ENCODE data around the gene PROP1. TPM values are rescaled to one million over a fixed set of nuclear protein-coding genes. Genes with fewer than 3 reads are reported as not detected.
"Not testable (repeated sequence)": the region's sequence is repeated elsewhere in the genome, so short reads cannot be mapped to it uniquely, and the experiment has no call there.

The PROP1 gene
- total and polyA plus RNA-seq, 2 of the 4 experiments (the other 2 are of a cell fraction), result not detected

- H3K23ac ChIP-seq (ENCODE audit: low read depth, low read length); H2BK5ac ChIP-seq (ENCODE audit: low read depth, low read length, poor library complexity, severe bottlenecking); H2AK9ac ChIP-seq (replicated peaks; ENCODE audit: low read depth, low read length, poor library complexity); H4K5ac ChIP-seq (ENCODE audit: low read depth, low read length); H3K9me3 ChIP-seq (ENCODE audit: control insufficient read depth, insufficient read depth, low read length); H3K14ac ChIP-seq (replicated peaks; ENCODE audit: low read depth, low read length); H4K8ac ChIP-seq (ENCODE audit: low read depth in 2 of 2, low read length in 2 of 2); intact Hi-C loops (cut with micrococcal nuclease); H3K9ac ChIP-seq (ENCODE audit: low read depth, low read length); H3K27me3 ChIP-seq (ENCODE audit: control insufficient read depth, insufficient read depth, low read length); H2BK120ac ChIP-seq (ENCODE audit: low read depth, low read length); H2AFZ ChIP-seq (replicated peaks; ENCODE audit: low read length, poor library complexity); BruUV-seq (replicated peaks); H3K4me3 ChIP-seq (ENCODE audit: insufficient read depth, low read depth, low read length); H2BK20ac ChIP-seq (ENCODE audit: low read depth, low read length); H2BK15ac ChIP-seq (ENCODE audit: low read depth, low read length); H3K36me3 ChIP-seq (ENCODE audit: control insufficient read depth, insufficient read depth, low read length); H3K18ac ChIP-seq (ENCODE audit: low read depth, low read length); POLR2A ChIA-PET (ENCODE audit: unreplicated experiment); DNase-seq; H3K27ac ChIP-seq (ENCODE audit: insufficient read depth, low read length); H4K91ac ChIP-seq (ENCODE audit: insufficient read depth, low read depth, low read length); dilution Hi-C loops (cut with HindIII; ENCODE audit: low sequenced_read_pairs, unreplicated experiment); H3K4me2 ChIP-seq (ENCODE audit: low read depth, low read length); H3K4me1 ChIP-seq (ENCODE audit: control insufficient read depth, insufficient read depth, low read length); H3K9me1 ChIP-seq (ENCODE audit: insufficient read depth, low read length); CTCF ChIA-PET; H2AK5ac ChIP-seq (ENCODE audit: low read depth, low read length); H4K20me1 ChIP-seq (ENCODE audit: insufficient read depth, low read length); H3K79me1 ChIP-seq (ENCODE audit: low read depth in 1 of 2, low read length in 2 of 2); H3K4ac ChIP-seq (ENCODE audit: low read depth, low read length); ATAC-seq (ENCODE audit: low read depth); H3K56ac ChIP-seq (ENCODE audit: extremely low read depth, insufficient read depth, low read length): not testable (repeated sequence)
- in situ Hi-C loops (cut with MboI; ENCODE audit: low sequenced_read_pairs), result loop anchor here (25.0 kb wide), 1 partner anchor 213 kb away; the partner anchor contains the start of gene NHP2
- no CpG with 5 or more reads among the region's 17 CpGs for WGBS, 2 experiments (ENCODE audit: extremely low coverage in 2 of 2, insufficient read length in 1 of 2)
Observed at GRCh38 chr5:177949065-177949464, 47.0 kb downstream of the PROP1 start.
